ENCODE measurements around the gene MNT. TPM values are rescaled to one million over a fixed set of nuclear protein-coding genes. Genes with fewer than 3 reads are reported as not detected.

MNT gene
- total and polyA plus RNA-seq, 2 of the 8 experiments (the other 6 are each of a cell fraction or from before 2014, with no cell fraction given) = 5.0 to 17.3 TPM

DNA sequence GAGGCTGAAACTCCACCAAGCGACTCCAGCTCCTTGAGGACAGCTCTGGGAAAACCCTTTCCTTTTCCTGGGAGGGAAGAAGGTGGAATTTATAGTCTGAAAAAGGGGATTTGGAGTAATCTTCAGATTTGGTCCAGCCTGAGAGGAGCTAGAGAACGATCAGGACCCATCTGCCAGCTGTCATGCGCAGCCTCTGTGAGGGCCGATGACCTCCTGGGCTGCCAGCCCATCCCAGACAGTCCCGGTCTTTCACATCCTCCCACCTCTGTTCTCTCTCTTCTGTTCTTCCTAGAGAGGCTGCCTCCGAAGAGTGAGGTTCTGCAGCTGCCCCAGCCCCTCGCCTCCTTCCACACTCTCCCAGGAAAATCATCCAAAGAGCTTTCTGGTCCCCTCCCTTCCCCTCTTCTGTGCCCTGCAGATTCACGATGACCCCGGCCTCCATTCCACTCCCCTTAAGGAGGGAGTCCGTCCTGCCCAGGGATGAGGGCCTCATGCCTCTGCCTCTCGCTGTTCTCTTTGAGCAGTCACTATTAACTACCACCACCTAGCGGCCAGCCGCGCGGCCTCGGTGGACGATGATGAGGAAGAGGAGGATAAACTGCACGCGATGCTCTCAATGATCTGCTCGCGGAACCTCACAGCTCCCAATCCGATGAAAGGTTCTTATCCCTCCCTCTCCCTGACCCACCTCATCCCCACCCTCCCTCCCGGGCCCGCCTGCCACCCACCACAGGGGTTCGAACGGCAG is 33.9 kb downstream of the MNT start:
- H3K27me3 ChIP-seq (replicated peaks in 1 of 4; ENCODE audit: control insufficient read depth in 3 of 4, extremely low read depth in 1 of 4, insufficient read depth in 3 of 4, low read length in 3 of 4) = no peaks in the 10 kb centered on the region

More for the DNA sequence above, 33.9 kb downstream of the MNT start:
- no peak overlapping the region for H3K18ac ChIP-seq (ENCODE audit: extremely low read depth, low read length)
- H3K4me1 ChIP-seq (replicated peaks in 1 of 4; ENCODE audit: control insufficient read depth in 3 of 4, insufficient read depth in 4 of 4, low read length in 3 of 4) = peaks cover 0 to 12% (median 5%) of the 10 kb centered on the region in 4 experiments; a peak in 4 of 7 replicates
- H2AK5ac ChIP-seq (ENCODE audit: low read depth, low read length) = no peak overlapping the region
- no peaks in the 10 kb centered on the region for H3K9me3 ChIP-seq (ENCODE audit: insufficient read depth in 2 of 2, low read depth in 1 of 2, low read length in 1 of 2)
- no peaks in the 10 kb centered on the region for H3K79me2 ChIP-seq (ENCODE audit: control insufficient read depth in 1 of 2, insufficient read depth in 2 of 2, low read length in 2 of 2)
- no peak overlapping the region for H3K4ac ChIP-seq (replicated peaks; ENCODE audit: insufficient read length, low read depth, low read length)
- H3K9ac ChIP-seq (replicated peaks in 1 of 4; ENCODE audit: extremely low read depth in 1 of 4, low read depth in 3 of 4, low read length in 3 of 4) = no peak overlapping the region
- H3K4me2 ChIP-seq (ENCODE audit: insufficient read depth in 1 of 2, low read depth in 2 of 2, low read length in 2 of 2) = no peak overlapping the region
- no peak overlapping the region; the same call in 1 of the 2 replicates for H4K8ac ChIP-seq (ENCODE audit: extremely low read depth, insufficient read depth, low read length)
- no peak overlapping the region for H2BK120ac ChIP-seq (replicated peaks; ENCODE audit: low read depth, low read length)
- POLR2A ChIA-PET (ENCODE audit: partially characterized antibody) = interaction anchor here (0.5 to 5.7 kb wide), 12 partner anchors 8 to 344 kb away, joined by 3 to 34 read pairs (median 4); partner anchors contain the start of genes MNT, SGSM2, SMG6 and SRR
- no peak overlapping the region for H2BK20ac ChIP-seq (ENCODE audit: low read length)
- no peak overlapping the region for H3K56ac ChIP-seq (replicated peaks; ENCODE audit: insufficient read length, low read depth, low read length)
- H4K5ac ChIP-seq (ENCODE audit: insufficient read length, low read depth, low read length) = no peak overlapping the region
- no peak overlapping the region for H2BK15ac ChIP-seq (ENCODE audit: low read length)
- H3K79me1 ChIP-seq (ENCODE audit: low read depth, low read length) = no peaks in the 10 kb centered on the region
- no peak overlapping the region for H4K91ac ChIP-seq (replicated peaks; ENCODE audit: insufficient read length, low read length)
- H2BK12ac ChIP-seq (ENCODE audit: low read depth, low read length) = no peak overlapping the region
- no peak overlapping the region for H3K4me3 ChIP-seq (ENCODE audit: extremely low read depth in 1 of 4, insufficient read depth in 2 of 4, low read depth in 3 of 4, low read length in 4 of 4)
- FAIRE-seq = no peak
- H4K20me1 ChIP-seq (replicated peaks in 1 of 2; ENCODE audit: control insufficient read depth in 1 of 2, insufficient read depth in 2 of 2, low read length in 2 of 2) = peaks cover 0 to 2% of the 10 kb centered on the region in 2 experiments
- DNase-seq (ENCODE audit: low read depth in 1 of 2, low spot score in 2 of 2) = peak in 1 of 2 experiments; percentile 85
- no peak overlapping the region for H2AFZ ChIP-seq (ENCODE audit: low read length)
- H3K23ac ChIP-seq (ENCODE audit: insufficient read length) = no peak overlapping the region
- H3K23me2 ChIP-seq (ENCODE audit: low read depth, low read length) = no peaks in the 10 kb centered on the region
- H3K36me3 ChIP-seq (ENCODE audit: control insufficient read depth in 2 of 4, insufficient read depth in 4 of 4, low read length in 3 of 4) = peaks cover 0 to 10% (median 7%) of the 10 kb centered on the region in 4 experiments; a peak in 4 of 8 replicates
- no peak overlapping the region for H3K27ac ChIP-seq (ENCODE audit: low read depth, low read length)
- CTCF ChIA-PET (ENCODE audit: partially characterized antibody) = interaction anchor here (0.6 to 13.4 kb wide), 14 partner anchors 9 to 385 kb away, joined by 3 to 209 read pairs (median 5); no protein-coding TSS in a partner anchor
- WGBS, 2 experiments (ENCODE audit: extremely low coverage in 1 of 2, insufficient coverage in 1 of 2, insufficient read length in 1 of 2, insufficient replicate concordance in 2 of 2, low coverage in 1 of 2, low lambda C conversion rate in 2 of 2, missing lambda C conversion rate in 1 of 2) = 69% methylated on average over 19 of the region's 26 CpGs; no CpG with 5 or more reads in 1 of the 2 experiments
- peak; percentile 62 to 68 for TF ChIP-seq RAD21 (IDR thresholded peaks at IDR 0.05 in 1 of 2, conservative IDR thresholded peaks at IDR 0.05 in 1 of 2; ENCODE audit: low read depth in 2 of 2, low read length in 2 of 2)
- no peak for TF ChIP-seq POLR2AphosphoS5 (IDR thresholded peaks at IDR 0.05; ENCODE audit: low read depth, low read length)
- no peak for TF ChIP-seq CHD1 (IDR thresholded peaks at IDR 0.05; ENCODE audit: low read depth, low read length)
- TF ChIP-seq, protein P1, sequence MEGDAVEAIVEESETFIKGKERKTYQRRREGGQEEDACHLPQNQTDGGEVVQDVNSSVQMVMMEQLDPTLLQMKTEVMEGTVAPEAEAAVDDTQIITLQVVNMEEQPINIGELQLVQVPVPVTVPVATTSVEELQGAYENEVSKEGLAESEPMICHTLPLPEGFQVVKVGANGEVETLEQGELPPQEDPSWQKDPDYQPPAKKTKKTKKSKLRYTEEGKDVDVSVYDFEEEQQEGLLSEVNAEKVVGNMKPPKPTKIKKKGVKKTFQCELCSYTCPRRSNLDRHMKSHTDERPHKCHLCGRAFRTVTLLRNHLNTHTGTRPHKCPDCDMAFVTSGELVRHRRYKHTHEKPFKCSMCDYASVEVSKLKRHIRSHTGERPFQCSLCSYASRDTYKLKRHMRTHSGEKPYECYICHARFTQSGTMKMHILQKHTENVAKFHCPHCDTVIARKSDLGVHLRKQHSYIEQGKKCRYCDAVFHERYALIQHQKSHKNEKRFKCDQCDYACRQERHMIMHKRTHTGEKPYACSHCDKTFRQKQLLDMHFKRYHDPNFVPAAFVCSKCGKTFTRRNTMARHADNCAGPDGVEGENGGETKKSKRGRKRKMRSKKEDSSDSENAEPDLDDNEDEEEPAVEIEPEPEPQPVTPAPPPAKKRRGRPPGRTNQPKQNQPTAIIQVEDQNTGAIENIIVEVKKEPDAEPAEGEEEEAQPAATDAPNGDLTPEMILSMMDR (IDR thresholded peaks at IDR 0.05; ENCODE audit: control extremely low read depth in 1 of 3, insufficient read depth in 1 of 3, low read depth in 1 of 3, low read length in 3 of 3) = peak; percentile 51 to 76 (median 70)
- no peak overlapping the region for H2BK5ac ChIP-seq (ENCODE audit: low read depth, low read length)
- H3K14ac ChIP-seq (ENCODE audit: insufficient read length) = no peak overlapping the region
